Measurements from ENCODE around the gene DHX32. TPM values are rescaled to one million over a fixed set of nuclear protein-coding genes. Genes with fewer than 3 reads are reported as not detected.

Gene DHX32
- total RNA-seq, 1 donor from 2014 or later = 31.9 TPM

GRCh38 chr10:125886914-125887512 is 5.9 kb upstream of the DHX32 start:
- Histone ChIP-seq H3K9me3 (no peaks in the 10 kb centered on the region), H3K27me3 (ENCODE audit: low read depth) (no peaks in the 10 kb centered on the region), H3K27ac (no peak overlapping the region), H3K4me1 (no peaks in the 10 kb centered on the region), H3K4me3 (no peak overlapping the region), H3K36me3 (no peaks in the 10 kb centered on the region)
- intact Hi-C loops (cut with DNase I) = no loop called here
- no peak for TF ChIP-seq CTCF (IDR thresholded peaks at IDR 0.05)
- no peak for ATAC-seq
- DNase-seq = no peak

- Histone ChIP-seq H3K9me3 (no peaks in the 10 kb centered on the region), H3K4me1 (no peaks in the 10 kb centered on the region), H3K36me3 (peaks cover 16% of the 10 kb centered on the region), H3K27ac (no peak overlapping the region), H3K27me3 (ENCODE audit: low read depth) (no peaks in the 10 kb centered on the region), H3K4me3 (no peak overlapping the region)
- intact Hi-C loops (cut with DNase I) = no loop called here
- DNase-seq (no peak), ATAC-seq (peak in 1 of 2 donors; percentile 26)
- no peak for TF ChIP-seq CTCF (IDR thresholded peaks at IDR 0.05)
These were observed 2.1 kb upstream of the DHX32 start for GRCh38 chr10:125883211-125883610.

GRCh38 chr10:125882596-125882995 is 1.5 kb upstream of the DHX32 start:
- Histone ChIP-seq H3K36me3 (peaks cover 16% of the 10 kb centered on the region), H3K27ac (no peak overlapping the region), H3K4me3 (no peak overlapping the region), H3K4me1 (no peaks in the 10 kb centered on the region), H3K9me3 (no peaks in the 10 kb centered on the region), H3K27me3 (ENCODE audit: low read depth) (no peaks in the 10 kb centered on the region)
- intact Hi-C loops (cut with DNase I) = no loop called here
- DNase-seq (no peak), ATAC-seq (no peak)
- TF ChIP-seq CTCF (IDR thresholded peaks at IDR 0.05) = no peak

GRCh38 chr10:125880719-125881118 is 373 bp downstream of the DHX32 start:
- ATAC-seq (no peak), DNase-seq (no peak)
- Histone ChIP-seq H3K4me1 (no peaks in the 10 kb centered on the region), H3K4me3 (no peak overlapping the region), H3K36me3 (peaks cover 16% of the 10 kb centered on the region), H3K9me3 (peaks cover 11% of the 10 kb centered on the region), H3K27me3 (ENCODE audit: low read depth) (no peaks in the 10 kb centered on the region), H3K27ac (no peak overlapping the region)
- no peak for TF ChIP-seq CTCF (IDR thresholded peaks at IDR 0.05)
- intact Hi-C loops (cut with DNase I) = no loop called here

- Histone ChIP-seq H3K9me3 (peaks cover 11% of the 10 kb centered on the region), H3K36me3 (peaks cover 16% of the 10 kb centered on the region), H3K27me3 (ENCODE audit: low read depth) (no peaks in the 10 kb centered on the region), H3K4me1 (no peaks in the 10 kb centered on the region), H3K4me3 (no peak overlapping the region), H3K27ac (no peak overlapping the region)
- DNase-seq (no peak), ATAC-seq (peak in 1 of 2 donors; percentile 14)
- intact Hi-C loops (cut with DNase I) = no loop called here
- TF ChIP-seq CTCF (IDR thresholded peaks at IDR 0.05) = no peak
These were observed 1.9 kb downstream of the DHX32 start for GRCh38 chr10:125878957-125879835.

Measured in lower lobe of right lung (tissue), 2 donors.